Iris pigment epithelial cell (primary cell): ENCODE measurements around the gene GP9.
"Not testable (repeated sequence)": the region's sequence is repeated elsewhere in the genome, so short reads cannot be mapped to it uniquely, and the experiment has no call there.

Experiments
- DNase-seq: peaks from one replicate; pipeline ENCODE4 v3.0.0-alpha.2; 2011; ENCODE audit warnings: low read depth

The GP9 gene

DNA sequence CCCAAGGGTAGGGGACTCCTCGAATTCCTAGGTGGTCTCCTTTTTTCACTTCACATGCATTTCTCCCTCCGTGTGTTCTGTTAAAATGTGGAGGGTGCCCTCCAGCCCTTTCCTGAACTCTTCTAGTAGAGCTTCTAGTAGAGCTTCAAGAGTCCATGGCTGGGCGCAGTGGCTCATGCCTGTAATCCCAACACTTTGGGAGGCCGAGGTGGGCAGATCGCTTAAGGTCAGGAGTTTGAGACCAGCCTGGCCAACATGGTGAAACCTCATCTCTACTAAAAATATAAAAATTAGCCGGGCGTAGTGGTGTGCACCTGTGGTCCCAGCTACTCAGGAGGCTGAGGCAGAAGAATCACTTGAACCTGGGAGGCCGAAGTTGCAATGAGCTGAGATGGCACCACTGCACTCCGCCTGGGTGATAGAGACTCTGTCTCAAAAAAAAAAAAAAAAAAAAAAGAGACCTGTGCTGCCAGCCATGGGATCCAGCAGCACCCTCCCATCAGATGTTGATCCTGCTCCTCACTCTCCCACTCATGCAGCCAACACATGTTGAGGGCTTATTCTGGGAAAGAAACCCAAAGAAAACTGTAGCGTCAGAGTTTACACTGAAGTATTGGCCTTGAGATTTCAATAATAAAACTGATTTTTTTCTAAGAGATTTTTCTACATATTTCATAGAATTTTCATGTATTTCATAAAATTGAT is 50.6 kb downstream of the GP9 start:
- DNase-seq, result not testable (repeated sequence)
